Uterus (tissue), 2 donors: ENCODE measurements around the gene RAB10.

ENCODE experiments used
- CTCF ChIP-seq, 4 experiments: fragments of 200-600 bp in 2 of 4; fragments of 450-650 bp in 2 of 4; sonication (generic) in 2 of 4; IDR thresholded peaks; one replicate each; pipeline ENCODE4 v1.5.1; 2016 to 2019; ENCODE audit warnings: antibody characterized with exemption in 4 of 4, mild to moderate bottlenecking in 2 of 4, moderate library complexity in 1 of 4
- POLR2A ChIP-seq, 2 donors: fragments of 450-650 bp; IDR thresholded peaks; one replicate each; pipeline ENCODE4 v1.6.1; 2016; ENCODE audit warnings: antibody characterized with exemption in 2 of 2, mild to moderate bottlenecking in 1 of 2, moderate library complexity in 1 of 2

GRCh38 chr2:26067186-26067974 is 33.5 kb downstream of the RAB10 start:
- TF ChIP-seq CTCF (IDR thresholded peaks at IDR 0.05): no peak
- no peak for TF ChIP-seq POLR2A (IDR thresholded peaks at IDR 0.05)
